SU-DHL-6 (cell line): ENCODE results near the gene NCKAP5.

ENCODE experiments used
- EZH2phosphoT487 ChIP-seq: fragments of 200-600 bp; sonication (generic), shearing (Covaris generic); conservative IDR thresholded peaks from 2 replicates; pipeline ENCODE4 v1.6.1; 2018; ENCODE audit warnings: mild to moderate bottlenecking, antibody characterized with exemption, low read length, moderate library complexity, mixed read lengths
- TF ChIP-seq, protein P1 (sequence below): fragments of 200-600 bp; sonication (generic); IDR thresholded peaks from one replicate; pipeline ENCODE4 v1.5.1; 2017; ENCODE audit warnings: antibody characterized with exemption, mild to moderate bottlenecking, low read length, moderate library complexity; ENCODE audit not compliant: insufficient read depth, poor library complexity, severe bottlenecking

DNA sequence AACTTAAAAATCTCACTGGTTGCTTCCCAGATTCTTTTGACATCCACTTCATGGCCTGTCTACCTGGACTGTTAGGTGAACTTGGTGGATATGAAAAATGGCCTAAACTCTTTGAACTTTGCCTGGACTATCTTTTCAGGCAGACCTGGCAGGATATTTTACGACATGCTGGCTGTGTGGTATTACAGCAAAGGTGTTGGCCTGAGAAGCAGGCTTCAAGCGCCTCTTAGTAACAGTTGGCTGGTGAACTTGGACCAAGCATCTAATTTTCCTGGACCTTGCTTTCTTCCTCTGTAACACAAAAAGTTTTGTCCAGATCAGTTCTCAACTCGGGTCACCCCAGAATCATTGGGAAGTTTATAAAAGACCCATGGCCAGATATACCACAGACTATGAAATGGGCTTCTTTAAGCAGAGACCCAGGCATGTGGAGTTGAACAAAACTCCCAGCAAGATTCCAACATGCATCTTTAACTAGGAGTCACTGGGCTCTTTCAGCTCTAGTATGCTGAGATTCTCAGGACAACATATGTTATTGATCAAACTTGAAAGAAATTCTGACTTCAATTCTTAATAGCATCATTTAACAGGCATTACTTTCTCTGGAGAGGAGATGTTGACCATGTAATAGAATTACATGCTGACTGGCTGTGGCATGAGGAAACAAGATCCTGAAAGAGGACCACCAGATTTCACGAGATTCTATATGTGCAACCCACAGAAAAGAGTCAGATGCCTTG, 902.7 kb downstream of the NCKAP5 start:
- TF ChIP-seq, protein P1, sequence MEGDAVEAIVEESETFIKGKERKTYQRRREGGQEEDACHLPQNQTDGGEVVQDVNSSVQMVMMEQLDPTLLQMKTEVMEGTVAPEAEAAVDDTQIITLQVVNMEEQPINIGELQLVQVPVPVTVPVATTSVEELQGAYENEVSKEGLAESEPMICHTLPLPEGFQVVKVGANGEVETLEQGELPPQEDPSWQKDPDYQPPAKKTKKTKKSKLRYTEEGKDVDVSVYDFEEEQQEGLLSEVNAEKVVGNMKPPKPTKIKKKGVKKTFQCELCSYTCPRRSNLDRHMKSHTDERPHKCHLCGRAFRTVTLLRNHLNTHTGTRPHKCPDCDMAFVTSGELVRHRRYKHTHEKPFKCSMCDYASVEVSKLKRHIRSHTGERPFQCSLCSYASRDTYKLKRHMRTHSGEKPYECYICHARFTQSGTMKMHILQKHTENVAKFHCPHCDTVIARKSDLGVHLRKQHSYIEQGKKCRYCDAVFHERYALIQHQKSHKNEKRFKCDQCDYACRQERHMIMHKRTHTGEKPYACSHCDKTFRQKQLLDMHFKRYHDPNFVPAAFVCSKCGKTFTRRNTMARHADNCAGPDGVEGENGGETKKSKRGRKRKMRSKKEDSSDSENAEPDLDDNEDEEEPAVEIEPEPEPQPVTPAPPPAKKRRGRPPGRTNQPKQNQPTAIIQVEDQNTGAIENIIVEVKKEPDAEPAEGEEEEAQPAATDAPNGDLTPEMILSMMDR, result no peak
- TF ChIP-seq EZH2phosphoT487, result no peak
